Measurements from ENCODE around the gene PHF21B.
"Not testable (repeated sequence)": the region's sequence is repeated elsewhere in the genome, so short reads cannot be mapped to it uniquely, and the experiment has no call there.

The PHF21B gene

GRCh38 chr22:44935724-44936123, 74.1 kb downstream of the PHF21B start:
- DNase-seq (ENCODE audit: low read depth, low spot score): no peak

- DNase-seq (ENCODE audit: low read depth, low spot score): no peak
These were observed 75.4 kb downstream of the PHF21B start for GRCh38 chr22:44934454-44934735.

- no peak for DNase-seq (ENCODE audit: low read depth, low spot score)
These were observed 75.9 kb downstream of the PHF21B start for GRCh38 chr22:44933666-44934453.

GRCh38 chr22:44932493-44932892, 77.3 kb downstream of the PHF21B start:
- no peak for DNase-seq (ENCODE audit: low read depth, low spot score)

DNA sequence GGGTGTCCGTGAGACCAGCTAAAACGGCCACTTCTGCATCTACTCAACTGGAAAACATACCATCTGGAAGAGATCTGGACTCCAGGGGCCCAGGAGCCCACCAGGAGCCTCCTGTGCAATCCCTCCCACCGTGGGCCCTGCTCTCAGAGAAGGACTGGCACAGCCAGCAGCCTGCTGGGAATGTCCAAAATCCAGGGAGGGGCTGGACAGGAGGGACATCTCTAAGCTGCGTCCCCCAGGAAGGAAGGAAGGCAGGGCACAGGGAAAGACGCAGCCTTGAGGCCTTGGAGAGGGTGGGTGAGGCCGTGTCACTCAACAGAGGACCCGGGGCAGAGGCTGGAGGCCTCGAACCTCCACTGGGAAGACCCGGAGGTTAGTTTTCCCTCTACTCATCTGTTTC, 78.0 kb downstream of the PHF21B start:
- DNase-seq (ENCODE audit: low read depth, low spot score): no peak

GRCh38 chr22:44931077-44931540, 78.7 kb downstream of the PHF21B start:
- peak; percentile 74 for DNase-seq (ENCODE audit: low read depth, low spot score)

DNA sequence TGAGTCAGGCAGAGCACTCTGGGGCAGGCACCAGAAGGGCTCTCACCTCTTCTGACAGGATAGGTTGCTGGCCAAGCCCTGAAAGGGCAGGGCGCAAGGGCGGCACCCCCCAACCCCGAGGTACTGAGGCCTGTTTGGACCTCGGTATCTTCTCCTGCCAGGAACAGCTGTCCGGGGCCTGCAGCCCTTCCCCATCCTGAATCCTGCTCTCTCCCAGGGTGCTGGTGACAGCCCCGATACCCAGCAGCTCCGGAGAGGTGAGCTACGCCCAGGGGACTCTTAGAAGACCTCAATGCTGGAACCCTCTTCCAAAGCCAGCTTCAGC, 79.1 kb downstream of the PHF21B start:
- no peak for DNase-seq (ENCODE audit: low read depth, low spot score)

DNA sequence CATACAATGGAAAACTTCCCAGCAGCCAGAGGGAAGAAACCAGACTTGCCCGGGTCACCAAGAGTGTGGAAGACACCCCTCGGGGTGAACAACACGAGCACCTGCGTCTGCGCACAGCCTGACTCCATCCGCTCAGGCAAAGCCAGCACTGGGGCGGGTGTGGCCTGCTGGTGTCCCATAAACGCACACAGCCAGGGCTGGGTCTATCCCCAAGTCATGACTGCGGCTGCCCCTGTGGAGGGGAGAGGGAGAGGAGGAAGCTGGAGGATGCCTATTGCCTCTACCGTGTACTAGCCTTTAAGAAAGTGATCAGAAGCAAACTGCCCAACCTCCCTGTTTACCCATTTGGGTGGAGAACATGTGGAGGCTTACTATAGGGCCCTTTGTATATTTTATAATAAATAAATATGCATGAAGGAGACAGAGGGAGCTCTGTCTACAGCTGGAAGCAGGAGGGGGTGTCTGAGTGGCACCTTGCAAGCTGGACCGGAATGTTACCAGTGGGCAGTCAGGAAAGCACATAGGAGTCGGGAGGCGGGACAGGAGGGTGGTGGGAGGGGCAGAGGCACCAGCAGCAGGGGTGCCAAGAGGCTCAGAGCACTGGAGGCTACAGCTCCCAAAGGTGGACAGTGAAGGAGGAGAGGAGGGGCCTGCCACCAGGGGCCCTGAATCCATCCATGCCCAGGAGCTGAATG, 79.6 kb downstream of the PHF21B start:
- DNase-seq (ENCODE audit: low read depth, low spot score): no peak

DNA sequence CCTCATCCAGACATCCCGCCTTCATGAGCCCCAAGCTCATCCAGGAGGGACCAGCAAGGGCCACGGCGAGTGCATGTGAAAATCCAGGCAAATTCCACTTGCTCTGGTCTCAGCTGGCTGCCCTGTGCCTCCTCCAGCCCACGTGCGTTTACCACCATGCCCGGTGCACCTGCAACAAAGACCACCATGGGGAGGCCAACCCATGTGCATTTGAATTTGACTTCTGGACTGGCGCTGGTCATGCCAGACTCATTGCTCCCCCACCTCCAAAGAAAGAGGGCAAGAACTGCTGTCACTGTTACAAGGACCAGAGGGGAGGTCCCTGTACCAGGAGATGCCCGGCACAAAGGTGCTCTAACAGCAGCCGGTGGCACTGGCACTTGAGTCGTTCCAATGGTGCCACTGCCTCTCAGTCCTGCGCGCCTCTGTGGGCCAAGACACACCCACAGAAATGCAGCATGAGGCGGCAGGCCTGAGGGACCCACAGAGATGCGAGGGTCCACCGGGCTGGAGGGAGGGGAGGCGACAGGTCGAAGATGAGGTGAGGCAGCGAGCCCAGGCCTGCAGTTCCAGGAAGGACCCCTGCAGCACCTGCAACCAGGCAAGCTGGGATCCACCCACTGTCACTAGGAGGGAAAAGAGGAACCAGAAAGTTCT, 80.3 kb downstream of the PHF21B start:
- DNase-seq (ENCODE audit: low read depth, low spot score): no peak

GRCh38 chr22:44928711-44929358, 81.0 kb downstream of the PHF21B start:
- no peak for DNase-seq (ENCODE audit: low read depth, low spot score)

- no peak for DNase-seq (ENCODE audit: low read depth, low spot score)
These were observed 81.7 kb downstream of the PHF21B start for GRCh38 chr22:44928136-44928463.

DNA sequence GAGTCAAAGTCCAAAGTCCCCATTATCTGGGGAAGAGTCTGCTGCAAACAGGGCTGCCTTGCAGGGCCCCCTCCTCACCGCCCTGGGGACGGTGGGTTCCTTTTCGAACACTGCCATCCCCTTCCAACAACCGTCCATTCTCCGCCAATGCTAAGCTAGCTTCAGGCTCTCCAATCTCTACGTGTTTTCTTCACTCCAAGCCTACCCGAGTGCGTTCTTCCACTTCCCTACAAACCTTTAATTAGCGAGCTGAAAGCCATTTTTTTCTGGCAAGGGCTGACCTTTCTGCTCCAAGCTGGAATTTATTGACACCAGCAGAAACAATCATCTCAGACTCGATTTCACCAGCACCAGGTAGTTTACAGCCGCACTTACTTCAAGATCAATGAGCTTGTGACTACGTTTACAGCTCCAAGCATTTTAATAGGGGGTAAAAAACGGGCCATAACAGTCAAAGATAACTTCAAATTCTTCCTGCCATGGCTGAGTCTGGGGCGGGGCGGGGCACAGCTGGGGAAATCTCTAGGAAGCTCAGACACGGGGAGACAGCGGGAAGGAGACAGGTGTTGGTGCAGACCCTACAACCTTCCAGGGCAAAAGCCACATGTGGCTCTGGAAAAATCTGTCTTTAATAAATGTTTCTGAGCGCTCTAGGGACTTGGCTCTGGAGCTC, 82.2 kb downstream of the PHF21B start:
- no peak for DNase-seq (ENCODE audit: low read depth, low spot score)

DNA sequence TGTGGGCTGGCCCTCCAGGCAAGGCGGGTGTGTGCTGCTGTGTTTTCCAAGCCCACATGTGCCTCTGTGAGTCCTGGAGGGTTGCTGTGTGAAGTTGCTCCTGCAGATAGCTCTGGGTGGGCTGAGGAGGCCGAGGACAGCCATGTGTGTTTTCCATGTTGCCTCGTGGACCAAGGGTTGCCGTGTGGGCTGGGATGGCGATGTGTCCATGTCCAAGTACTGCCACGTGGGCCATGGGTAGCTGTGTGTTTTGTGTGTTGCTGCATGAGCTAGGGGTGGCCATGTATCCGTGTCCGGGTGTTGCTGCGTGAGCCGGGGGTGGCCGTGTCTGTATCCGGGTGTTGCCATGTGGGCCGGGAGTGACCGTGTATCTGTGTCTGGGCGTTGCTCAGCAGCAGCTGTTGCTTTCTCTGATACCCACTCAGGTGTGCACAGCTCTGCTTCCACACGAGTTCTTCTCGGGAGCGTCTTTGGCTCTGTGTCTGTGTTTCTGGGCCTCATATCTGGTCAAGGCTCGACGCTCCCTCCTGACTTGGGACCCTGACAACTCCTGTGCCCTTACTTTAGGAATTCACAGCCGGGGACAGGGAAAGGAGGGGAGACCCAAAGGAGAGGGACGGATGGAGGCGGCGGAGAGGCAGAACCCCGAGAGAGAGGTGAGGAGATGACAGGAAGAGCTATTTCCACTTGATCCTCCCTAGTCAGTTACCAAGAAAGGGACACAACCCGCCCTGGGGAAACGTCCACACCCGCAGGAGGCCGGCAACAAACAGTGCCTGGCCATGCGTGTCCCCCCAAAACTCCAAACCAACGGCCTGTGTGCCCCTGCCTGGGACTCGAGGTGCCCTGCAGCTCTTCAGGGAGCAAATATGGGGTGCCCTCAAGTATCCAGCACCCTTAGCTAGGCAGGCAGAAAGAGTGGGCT, 83.1 kb downstream of the PHF21B start:
- no peak for DNase-seq (ENCODE audit: low read depth, low spot score)

- no peak for DNase-seq (ENCODE audit: low read depth, low spot score)
These were observed 83.7 kb downstream of the PHF21B start for GRCh38 chr22:44926124-44926475.

GRCh38 chr22:44925465-44926123, 84.2 kb downstream of the PHF21B start:
- no peak for DNase-seq (ENCODE audit: low read depth, low spot score)

DNA sequence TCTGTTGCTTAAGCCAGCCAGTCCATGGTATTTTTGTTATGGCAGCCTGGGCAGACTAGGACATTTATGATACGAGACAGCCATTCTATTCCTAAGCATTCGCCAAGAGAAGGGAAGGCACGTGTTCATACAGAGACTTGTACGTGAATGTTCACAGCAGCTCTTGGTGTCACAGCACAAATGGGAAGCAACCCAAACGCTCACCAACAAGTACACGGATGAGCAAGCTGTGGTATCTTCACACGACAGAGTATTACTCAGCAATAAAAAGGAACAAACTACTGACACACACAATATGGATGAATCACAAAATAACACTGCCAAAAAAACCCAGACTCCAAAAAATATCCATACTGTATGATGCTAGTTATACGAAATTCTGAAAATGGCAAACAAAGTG, 85.1 kb downstream of the PHF21B start:
- DNase-seq (ENCODE audit: low read depth, low spot score): no peak

GRCh38 chr22:44924098-44924497, 85.7 kb downstream of the PHF21B start:
- no peak for DNase-seq (ENCODE audit: low read depth, low spot score)

DNA sequence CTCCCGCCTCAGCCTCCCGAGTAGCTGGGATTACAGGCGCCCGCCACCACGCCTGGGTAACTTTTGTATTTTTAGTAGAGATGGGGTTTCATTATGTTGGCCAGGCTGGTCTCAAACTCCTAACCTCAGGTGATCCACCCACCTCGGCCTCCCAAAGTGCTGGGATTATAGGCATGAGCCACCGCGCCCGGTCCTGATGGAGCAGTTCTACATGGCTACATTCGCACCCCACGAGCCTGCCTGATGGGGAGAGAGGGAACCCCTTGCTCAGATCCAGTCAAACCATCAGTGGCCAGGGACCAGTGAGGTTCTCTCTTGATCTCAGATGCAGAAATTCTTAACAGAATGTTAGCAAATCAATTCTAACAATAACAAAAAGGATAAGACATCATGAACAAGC, 88.0 kb downstream of the PHF21B start:
- DNase-seq (ENCODE audit: low read depth, low spot score): not testable (repeated sequence)

DNA sequence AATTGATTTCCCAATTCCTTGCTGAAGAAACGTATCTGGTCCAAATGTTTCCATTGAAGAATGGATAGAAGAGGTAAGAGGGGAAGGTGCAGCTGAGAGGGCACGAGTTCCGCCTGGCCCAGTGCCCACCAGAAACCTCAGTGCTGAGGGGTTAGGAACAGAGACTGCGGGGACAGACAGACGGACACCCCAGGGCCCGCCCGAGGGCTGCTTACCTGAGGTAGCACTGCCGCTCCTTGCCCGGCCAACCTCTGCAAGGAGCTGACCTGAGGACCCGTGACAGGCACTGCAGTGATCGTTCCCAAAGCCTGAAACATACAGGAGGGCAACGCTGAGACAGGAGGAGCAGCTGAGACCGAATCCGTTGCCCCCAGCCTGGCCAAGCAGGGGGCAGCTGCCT, 89.6 kb downstream of the PHF21B start:
- DNase-seq (ENCODE audit: low read depth, low spot score): no peak

GRCh38 chr22:44919691-44920090, 90.1 kb downstream of the PHF21B start:
- no peak for DNase-seq (ENCODE audit: low read depth, low spot score)
